GM21786 (cell line): Measurements from ENCODE around the gene CGRRF1.
A peak's percentile ranks its signal among the peaks of the same experiment; 100 is the strongest.

Experiments
- ATAC-seq: cut with Tn5 transposase; IDR thresholded peaks from one replicate; pipeline ENCODE4 v1.9.1; 2021; ENCODE audit not compliant: unreplicated experiment

The CGRRF1 gene, protein sequence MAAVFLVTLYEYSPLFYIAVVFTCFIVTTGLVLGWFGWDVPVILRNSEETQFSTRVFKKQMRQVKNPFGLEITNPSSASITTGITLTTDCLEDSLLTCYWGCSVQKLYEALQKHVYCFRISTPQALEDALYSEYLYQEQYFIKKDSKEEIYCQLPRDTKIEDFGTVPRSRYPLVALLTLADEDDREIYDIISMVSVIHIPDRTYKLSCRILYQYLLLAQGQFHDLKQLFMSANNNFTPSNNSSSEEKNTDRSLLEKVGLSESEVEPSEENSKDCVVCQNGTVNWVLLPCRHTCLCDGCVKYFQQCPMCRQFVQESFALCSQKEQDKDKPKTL

DNA sequence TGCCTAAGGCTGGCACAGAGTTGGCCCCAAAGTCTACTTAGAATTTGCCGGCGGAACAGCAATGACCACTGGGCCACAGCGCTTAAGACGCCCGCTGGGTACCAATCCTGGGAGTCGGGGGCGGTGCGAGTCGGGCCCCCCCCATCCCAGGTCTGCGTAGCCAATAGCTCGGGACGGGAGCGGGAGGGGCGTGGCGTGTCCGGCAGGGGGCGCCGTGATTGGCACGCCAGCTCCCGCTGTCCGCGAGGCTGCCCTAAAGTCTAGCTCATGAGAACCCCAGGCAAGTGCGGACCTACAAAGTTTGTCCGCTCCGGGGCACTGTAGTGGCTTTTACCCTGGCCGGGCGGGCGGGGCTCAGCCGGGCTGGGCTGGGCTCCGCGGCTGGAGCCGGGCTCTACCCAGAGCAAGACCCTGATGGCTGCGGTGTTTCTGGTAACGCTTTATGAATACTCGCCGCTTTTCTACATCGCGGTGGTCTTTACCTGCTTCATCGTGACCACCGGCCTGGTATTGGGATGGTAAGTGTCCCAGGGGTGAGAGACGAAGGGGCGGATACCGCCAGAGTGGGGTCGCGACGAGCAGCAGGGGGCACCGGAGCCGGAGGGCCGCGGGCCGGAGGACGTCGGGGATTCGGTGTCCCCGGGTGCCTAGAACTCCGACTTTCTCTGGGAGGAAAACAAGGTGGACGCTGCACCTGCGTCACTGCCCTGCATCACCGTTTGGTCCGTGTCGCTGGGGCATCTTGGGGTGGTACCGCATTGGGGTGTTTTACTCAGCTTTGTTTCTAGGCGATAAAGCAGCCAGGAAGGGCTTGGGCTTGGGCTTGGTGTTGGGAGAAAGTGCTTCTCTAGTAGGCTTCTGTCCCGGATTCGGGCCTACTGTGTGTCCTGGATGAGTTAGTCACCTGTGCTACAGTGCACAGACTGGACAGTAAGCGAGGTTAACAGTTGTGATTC, at the start of gene CGRRF1:
CGRRF1 (plus strand) TSS at position 361 of the 956 bp plus-strand sequence; CDS start at position 415, 54 bp downstream.
- ATAC-seq: peak; percentile 98

DNA sequence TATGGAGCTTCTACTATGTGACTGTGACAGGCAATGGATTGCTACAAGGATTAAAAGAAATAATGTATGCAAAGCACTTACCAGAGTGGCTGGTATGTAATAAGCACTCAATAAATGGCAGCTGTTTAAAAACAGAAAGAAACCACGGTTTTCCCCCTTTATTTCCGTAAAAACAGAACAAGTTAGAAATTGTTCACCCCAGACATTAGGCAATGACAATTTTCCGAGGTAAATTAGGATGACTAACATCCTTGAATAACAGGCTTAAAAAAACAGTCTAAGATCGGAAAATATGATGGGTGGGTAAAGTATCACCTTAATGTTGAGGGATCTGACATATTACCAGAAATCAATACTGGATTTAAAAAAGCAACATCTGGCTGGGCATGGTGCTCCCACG, 47.7 kb upstream of the CGRRF1 start:
- ATAC-seq: no peak

DNA sequence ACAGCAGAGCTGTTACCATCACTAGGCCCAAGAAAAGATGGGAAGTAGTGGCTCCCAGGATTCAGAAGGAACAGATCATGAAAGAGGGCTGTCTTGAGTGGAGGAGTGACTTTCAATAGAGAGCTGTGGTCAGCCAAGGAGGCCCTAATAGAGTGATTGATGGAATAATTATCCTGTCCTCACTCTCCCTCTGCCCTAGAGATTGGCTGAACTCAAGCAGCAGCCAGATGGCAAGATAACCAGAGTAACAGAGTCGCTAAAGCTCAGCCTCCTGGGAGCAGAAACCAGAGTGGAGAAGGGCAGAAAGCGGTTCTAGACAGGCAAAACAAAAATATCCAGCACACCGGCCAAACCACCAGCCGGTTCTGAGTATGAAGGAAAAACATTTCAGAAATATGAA, 44.1 kb upstream of the CGRRF1 start:
- no peak for ATAC-seq

DNA sequence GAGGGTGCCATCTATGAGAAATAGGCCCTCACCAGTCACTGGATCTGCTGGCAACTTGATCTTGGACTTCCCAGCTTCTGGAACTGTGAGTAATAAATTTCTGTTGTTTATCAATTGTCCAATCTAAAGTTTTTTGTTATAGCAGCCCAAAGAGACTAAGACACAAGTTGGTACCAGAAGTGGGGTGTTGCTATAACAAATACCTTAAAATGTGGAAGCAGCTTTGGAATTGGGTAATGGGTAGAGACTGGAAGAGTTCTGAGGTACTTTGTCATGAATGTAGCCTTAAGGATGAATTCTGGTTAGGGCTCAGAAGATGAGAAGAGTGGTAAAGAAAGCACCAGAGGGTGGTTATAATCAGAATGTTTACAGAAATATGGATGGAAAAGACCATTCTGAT, 42.4 kb upstream of the CGRRF1 start:
- ATAC-seq: no peak

DNA sequence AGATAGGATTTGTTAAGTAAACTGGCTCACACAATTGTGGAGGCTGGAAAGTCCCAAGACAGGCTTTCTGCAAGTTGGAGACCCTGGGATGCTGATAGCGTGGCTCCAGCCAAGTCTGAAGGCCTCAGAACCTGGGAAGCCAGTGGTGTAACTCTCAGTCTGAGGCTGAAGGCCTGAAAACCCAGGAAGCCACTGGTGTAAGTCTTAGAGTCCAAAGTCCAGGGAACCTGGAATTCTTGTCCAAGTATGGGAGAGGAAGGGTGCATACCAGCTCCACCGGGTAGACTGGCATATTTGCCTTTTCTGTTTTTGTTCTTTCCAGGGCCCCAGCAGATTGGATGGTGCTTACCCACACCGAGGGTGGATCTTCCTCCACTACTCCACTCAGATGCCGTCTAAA, 39.0 kb upstream of the CGRRF1 start:
- no peak for ATAC-seq

DNA sequence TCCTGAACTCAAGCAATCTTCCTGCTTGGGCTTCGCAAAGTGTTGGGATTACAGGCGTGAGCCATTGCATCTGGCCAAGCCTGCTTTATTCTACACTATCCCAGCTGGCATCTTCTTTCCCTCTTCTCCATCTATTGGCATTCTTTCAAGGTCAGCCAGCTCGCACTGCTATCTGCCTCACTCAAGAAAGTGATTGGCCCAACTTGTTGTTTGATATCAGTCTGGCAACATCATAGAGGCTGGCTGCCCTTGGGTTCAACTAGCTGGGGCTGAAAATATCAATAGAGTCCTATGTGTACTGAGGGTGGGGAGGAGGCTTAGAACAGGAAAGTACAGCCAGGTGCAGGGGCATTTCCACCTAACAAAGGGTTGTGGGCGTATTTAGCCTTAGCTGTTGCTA, 38.1 kb upstream of the CGRRF1 start:
- no peak for ATAC-seq

DNA sequence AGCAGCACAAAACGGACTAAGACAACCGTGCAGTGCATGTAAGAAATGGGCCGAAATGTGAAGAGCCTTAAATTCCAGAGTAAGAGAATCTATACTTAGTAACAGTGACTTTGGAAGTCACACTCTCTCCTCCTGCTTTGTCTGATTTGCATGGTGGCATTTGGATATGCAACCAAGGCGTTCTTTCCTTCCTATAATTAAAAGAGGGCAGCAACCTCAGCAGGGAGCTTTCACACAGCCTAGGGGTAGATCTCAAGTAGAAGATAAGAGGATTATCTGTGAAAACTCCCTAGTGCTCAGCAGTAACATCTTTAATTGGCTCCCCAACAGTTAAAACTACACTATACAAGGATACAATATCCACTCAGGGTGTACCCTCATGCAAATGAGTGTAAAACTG, 37.4 kb upstream of the CGRRF1 start:
- ATAC-seq: no peak

DNA sequence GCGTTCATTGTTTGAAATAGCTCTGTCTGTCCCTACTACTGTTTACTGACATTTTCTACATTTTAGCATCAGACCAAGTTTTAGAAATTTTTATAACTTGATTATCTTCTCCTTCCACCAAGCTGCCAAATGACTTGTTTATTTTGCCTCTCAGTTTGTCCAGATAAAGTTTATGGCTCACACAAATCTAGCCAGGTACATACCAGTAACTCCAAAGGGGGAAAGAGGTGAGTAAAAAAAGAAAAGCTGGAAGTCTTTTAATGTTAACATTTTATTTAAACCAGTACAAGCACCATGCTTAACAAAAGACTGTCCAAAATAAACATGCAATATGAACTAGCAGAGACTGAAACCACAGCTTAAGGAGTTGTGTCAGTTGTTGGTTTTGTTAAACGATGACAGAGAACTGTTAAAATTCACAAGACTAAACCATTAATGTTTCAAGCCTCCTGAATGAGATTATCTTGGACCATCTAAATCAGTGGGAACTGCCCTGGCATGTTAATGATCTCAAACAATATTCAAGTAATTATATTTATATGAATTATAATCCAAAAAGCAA, 35.4 kb upstream of the CGRRF1 start:
- no peak for ATAC-seq

DNA sequence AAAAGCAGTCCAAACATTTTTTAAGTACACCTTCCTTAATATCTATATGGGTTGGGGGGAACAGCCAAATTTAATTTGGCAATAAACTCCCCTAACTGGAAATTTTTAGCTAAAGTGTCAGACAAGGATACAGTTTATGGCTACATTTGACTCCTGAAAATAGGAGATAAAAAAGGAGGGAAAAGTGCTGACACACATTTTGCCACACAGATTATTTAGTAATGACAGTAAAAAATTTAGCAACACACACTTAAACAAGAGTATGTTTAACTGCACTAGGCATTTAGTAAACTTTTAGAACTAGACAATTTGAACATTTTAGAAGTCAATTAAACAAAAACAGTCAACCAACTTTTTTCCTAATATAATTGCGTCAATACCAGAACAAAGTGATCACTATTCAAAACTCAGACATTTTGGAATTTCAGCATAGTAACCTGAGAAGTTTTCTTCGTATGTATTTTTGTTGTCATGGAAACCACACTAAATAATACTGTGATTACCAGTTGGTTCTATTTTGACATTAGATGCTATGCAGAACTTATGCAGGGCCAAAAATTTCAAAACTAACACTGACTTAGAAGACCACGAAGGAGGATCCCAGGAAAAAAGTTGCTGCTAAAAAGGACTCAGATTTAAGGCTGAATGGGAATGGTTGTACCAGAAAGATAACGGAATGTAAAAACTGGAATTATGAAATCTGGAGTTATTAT, 34.4 kb upstream of the CGRRF1 start:
- no peak for ATAC-seq

DNA sequence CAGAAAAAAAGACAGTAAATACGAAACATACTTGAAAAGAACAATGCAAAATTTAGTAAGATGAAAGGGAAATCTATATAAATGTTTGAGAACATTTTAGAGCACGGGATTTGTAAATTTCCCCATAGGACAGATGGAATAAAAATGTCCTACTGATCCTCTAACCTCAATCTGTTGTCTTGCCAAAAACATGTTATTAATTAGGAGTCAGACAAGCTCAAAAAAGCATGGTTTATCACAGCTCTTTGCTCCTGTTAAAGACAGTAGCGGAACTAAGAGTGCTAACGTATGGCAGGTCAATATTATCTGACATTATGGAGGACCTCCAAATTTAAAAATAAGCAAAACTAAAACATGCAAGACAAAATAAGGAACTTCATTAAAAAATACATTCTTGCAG, 33.8 kb upstream of the CGRRF1 start:
- no peak for ATAC-seq

DNA sequence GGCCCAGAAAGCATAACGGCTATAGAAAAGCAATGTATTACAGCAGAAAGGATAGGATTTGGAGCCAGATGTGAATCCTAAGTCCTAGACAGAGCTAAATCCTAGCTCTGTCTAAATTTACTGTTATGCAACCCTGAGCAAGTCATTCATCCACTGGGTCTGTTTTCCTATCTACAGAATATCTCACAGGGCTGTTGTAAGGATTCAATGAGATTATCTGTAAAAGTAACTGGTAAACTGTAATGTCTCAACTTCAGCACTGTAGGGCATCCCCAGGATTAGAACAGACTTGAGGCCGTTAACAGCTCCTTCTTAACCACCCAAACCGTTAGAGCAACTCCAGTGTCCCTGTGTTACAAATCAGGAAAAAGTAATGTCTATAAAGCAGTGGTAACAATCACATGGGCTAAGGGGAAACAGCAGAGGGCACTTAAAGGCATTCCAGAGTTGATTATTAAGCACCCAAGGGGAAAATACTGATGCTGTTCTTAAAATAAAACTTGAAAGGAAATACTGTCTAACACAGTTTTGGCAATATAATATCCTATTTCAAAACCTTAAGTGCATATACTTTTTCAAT, 31.0 kb upstream of the CGRRF1 start:
- no peak for ATAC-seq

DNA sequence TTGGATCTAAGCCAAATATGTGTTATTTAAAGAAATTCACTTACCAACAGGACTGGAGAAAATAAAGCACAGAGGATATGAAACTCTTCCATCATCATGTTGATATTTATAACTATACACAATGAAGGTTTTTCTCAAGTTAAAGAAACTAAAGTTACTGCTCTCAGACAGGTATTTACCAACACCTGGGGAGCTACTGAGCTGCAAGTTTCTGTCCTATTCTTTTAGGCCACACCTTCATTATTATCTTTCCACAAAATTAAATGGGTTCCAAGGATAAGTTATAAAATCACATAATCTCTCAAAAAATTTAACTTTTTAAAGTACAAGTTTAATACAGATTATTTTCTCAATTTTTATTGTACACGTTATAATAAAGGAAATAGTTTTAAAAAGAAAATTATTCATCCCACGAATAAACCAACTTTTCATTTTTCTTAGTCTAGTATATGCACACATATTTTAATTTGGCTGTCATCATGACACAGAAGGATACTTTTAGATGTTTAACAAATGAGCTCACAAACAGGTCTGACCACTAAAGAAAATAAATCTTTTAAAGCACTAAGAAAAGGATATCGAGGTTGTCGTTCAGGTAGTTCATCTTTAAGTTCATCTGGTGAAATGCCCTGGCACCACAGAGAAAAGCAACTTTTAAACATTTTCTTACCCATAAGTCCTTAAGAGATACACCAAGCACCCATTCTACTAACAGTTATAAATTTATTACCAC, 28.7 kb upstream of the CGRRF1 start:
- ATAC-seq: no peak

DNA sequence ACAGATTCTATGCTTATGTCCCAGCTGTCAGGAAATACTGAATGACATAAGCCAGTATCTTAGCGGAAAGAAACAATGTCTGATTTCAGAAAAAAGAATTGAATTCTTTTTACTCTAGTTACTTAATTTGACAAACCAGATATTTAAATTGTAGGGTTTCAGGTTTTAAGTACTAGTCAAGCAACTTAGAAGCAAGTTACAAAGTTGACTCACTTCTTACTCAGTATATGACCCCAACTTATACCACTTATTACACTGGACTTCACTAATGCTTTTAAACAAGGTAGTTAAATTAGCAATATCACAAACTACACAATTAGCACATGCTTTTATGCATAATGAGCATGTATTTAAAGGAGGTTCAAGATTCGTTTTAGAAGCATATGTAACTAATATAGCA, 28.0 kb upstream of the CGRRF1 start:
- no peak for ATAC-seq

DNA sequence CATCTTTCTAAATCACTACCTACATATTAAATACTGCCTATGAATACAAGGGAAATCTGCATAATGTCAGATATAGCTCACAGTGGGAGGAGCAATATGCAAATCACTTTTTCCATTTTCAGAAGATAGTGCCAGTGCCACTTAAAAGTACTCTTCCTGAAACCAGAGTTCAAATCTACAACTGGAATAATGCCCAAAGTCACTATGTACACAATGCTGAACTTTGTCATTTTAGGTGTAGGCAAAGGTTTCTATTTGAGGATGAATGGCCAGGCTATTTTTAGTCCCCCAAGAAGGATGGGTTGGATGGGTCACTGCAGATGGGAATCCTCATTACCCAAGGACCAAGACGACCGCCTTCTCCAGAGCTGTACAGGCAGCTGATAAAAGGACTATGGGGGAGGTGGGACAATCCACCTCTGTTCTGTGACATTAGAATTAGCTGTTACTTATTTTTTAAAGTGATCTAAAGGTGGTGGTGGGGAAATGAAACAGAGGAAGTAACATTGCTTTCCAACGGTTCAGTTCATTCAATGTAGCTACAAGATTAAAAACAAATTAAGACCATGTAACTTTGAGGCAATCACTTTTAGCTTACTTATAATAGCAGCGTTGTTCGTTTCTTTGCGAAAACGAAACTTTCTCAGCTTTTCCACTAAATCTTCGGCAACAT, 26.5 kb upstream of the CGRRF1 start:
- peak; percentile 36 for ATAC-seq

DNA sequence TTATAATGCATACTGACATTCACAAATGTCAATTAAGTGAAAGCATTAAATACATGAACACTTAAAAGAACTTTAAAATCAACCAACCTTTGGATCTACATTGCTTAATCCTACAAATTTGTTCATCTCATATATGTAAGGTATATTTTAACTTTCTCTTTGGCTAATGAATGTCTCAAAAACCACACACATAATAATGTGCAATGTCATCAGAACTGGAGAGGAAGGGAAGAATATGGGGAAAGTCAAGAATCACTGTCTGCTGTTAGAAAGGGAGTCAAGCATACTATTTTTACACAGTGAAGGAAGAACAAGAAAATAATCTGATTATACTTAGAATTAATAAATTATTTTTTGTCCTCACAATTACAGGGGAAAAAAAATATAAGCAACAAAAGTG, 25.9 kb upstream of the CGRRF1 start:
- no peak for ATAC-seq

DNA sequence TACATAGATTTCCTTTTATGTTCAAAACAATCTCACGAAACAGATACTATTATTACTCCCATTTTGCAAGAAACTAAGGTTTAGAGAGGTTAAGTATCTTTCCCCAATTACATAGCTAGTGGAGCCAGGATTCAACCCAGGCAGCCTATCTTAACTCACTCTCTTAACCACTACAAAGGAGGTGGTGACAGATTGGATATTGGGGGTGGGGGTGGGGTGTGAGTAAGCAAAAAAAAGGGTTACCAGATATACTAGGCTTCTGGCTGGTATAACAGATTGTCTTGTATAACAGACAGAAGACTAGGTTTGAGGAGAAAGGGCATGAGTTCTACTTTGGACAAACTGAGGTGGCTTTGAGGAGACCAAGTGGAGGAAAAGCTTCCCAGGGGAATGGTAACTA, 23.0 kb upstream of the CGRRF1 start:
- ATAC-seq: no peak

DNA sequence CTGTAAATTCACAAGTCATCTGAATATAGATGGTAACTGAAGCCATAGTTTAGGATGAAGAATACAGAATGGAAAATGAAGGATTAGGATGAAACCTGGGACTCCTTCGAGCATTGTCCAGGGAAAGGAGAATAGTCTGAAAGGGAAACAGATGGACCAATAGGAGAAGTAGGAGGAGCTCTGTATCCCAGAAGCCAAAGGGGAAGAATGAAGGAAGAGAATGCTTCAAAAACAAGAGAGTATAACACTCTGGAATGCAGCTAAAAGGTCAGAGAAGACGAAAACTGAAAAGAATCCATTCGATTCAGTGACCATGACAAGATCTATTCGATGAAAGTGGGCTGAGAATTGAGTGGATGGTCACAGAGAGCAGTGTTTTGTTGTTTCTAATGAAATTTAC, 21.9 kb upstream of the CGRRF1 start:
- no peak for ATAC-seq

DNA sequence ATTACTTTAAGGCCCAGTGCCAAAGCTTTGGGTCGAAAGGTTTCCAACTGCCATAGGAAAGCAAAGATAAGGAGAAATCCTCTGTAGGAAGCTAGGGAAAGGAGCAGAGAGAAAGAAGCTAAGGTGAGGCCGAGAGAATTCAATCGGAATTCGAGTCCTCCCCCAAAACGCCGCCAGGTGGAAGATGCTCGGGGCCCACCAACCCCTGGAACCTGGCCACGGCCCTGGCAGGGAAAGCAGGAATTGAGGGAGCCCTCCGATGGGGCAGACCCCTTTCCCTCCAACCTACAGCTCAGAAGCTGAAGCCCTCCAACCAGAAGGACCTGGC, 21.4 kb upstream of the CGRRF1 start:
- ATAC-seq: peak; percentile 12

DNA sequence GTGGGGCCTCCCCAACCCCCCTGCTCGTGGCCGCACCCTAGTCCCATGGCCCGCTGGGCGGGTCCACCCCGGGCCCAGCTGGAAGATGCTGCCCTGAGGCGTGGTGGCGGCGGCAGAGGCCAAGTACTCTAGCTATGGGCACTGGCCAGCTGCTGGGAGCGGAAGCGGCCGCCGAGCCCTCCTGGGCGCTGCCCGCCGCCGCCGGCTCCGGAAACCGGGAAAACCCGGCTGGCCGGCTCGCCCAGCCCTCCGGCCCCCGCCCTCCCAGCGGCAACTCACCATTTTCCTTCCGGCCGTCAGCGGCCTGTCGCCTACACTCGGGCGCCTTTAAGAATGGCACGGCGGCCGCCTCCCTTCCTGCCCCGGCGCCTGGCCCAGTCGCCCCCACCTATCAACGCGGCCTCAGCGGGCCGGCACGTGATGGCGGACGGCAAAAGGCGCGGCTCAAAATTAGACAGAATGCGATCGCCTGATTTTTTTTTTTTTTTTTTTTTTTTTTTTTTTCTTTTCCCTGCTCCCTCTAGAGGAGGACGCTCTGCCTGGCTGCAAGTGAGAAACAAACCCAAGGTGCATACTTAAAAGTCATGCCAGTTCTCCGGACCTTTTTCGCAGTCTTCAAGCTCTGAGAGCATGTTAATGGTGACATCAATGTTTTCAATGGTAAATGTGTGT, 20.9 kb upstream of the CGRRF1 start, which contains the start of gene GMFB:
GMFB (minus strand) TSS at position 335 of the 672 bp plus-strand sequence; CDS start at position 282, 53 bp downstream.
- ATAC-seq: peak; percentile 87
